H1 (cell line): ENCODE results near the gene CLDN15. TPM values are rescaled to one million over a fixed set of nuclear protein-coding genes. Genes with fewer than 3 reads are reported as not detected.
A peak's percentile ranks its signal among the peaks of the same experiment; 100 is the strongest.

Experiments used
- CTCF ChIA-PET: fragments of 300-600 bp; sonication (Branson Sonifier 250); formaldehyde crosslinking; loops from one replicate; lab custom pipeline; 2021; ENCODE audit not compliant: partially characterized antibody; lab: Charles Lee
- POLR2A ChIA-PET: fragments of 300-600 bp; sonication (Branson Sonifier 250); formaldehyde crosslinking; loops from one replicate; lab custom pipeline; 2021; ENCODE audit warnings: inconsistent platforms; ENCODE audit not compliant: partially characterized antibody; lab: Charles Lee
- DNase-seq, 2 experiments: peaks; one replicate each; pipeline versions ENCODE4 v3.0.0 to v3.0.0-alpha.2; 2010 to 2022; ENCODE audit warnings: low spot score in 2 of 2, low read depth in 1 of 2, mixed read lengths in 1 of 2
- FAIRE-seq: peaks from 2 replicates; lab custom pipeline; 2011; peaks lifted over from hg19 to GRCh38; lab: Jason Lieb, UNC
- H2AFZ ChIP-seq: 2 replicates; pipeline ENCODE4 v1.8.1; 2012; ENCODE audit warnings: low read length, inconsistent platforms
- H2AK5ac ChIP-seq: 2 replicates; pipeline ENCODE4 v1.6.1; 2013; ENCODE audit warnings: low read depth, low read length
- H2BK120ac ChIP-seq: replicated peaks from 2 replicates; pipeline ENCODE3; 2013; ENCODE audit warnings: low read depth, low read length, inconsistent platforms
- H2BK12ac ChIP-seq: 2 replicates; pipeline ENCODE4 v1.6.1; 2013; ENCODE audit warnings: low read depth, low read length
- H2BK15ac ChIP-seq: 2 replicates; pipeline ENCODE4 v1.6.1; 2013; ENCODE audit warnings: low read length
- H2BK20ac ChIP-seq: 2 replicates; pipeline ENCODE4 v1.6.1; 2013; ENCODE audit warnings: low read length
- H2BK5ac ChIP-seq: 2 replicates; pipeline ENCODE4 v1.6.1; 2013; ENCODE audit warnings: low read depth, low read length
- H3K14ac ChIP-seq: 2 replicates; pipeline ENCODE4 v1.6.1; 2013; ENCODE audit warnings: inconsistent platforms; ENCODE audit not compliant: insufficient read length
- H3K18ac ChIP-seq: 2 replicates; pipeline ENCODE4 v1.6.1; 2013; ENCODE audit warnings: low read length; ENCODE audit errors: extremely low read depth
- H3K23ac ChIP-seq: 2 replicates; pipeline ENCODE4 v1.6.1; 2013; ENCODE audit warnings: inconsistent platforms; ENCODE audit not compliant: insufficient read length
- H3K23me2 ChIP-seq: 2 replicates; pipeline ENCODE4 v1.6.1; 2013; ENCODE audit warnings: low read depth, low read length
- H3K27ac ChIP-seq: 2 replicates; pipeline ENCODE4 v1.6.1; 2011; ENCODE audit warnings: low read depth, low read length, inconsistent platforms
- H3K27me3 ChIP-seq, 4 experiments: replicated peaks in 1 of 4; 1 replicate in 1 of 4; 2 replicates in 3 of 4; pipeline versions ENCODE4 v1.6.1 to v1.8.1; 2011 to 2013; ENCODE audit warnings: low read length in 3 of 4, mild to moderate bottlenecking in 3 of 4, inconsistent platforms in 2 of 4, mixed read lengths in 2 of 4, moderate library complexity in 1 of 4; ENCODE audit not compliant: control insufficient read depth in 3 of 4, insufficient read depth in 3 of 4; ENCODE audit errors: extremely low read depth in 1 of 4
- H3K36me3 ChIP-seq, 4 experiments: 2 replicates each; pipeline versions ENCODE4 v1.6.1 to v1.8.1; 2011 to 2013; ENCODE audit warnings: mild to moderate bottlenecking in 4 of 4, low read length in 3 of 4, moderate library complexity in 2 of 4, control low read depth in 1 of 4, inconsistent platforms in 1 of 4; ENCODE audit not compliant: insufficient read depth in 4 of 4, control insufficient read depth in 2 of 4
- H3K4ac ChIP-seq: replicated peaks from 2 replicates; pipeline ENCODE3; 2013; ENCODE audit warnings: low read length, low read depth, mixed read lengths, inconsistent platforms; ENCODE audit not compliant: insufficient read length
- H3K4me1 ChIP-seq, 4 experiments: replicated peaks in 1 of 4; 1 replicate in 1 of 4; 2 replicates in 3 of 4; pipeline versions ENCODE4 v1.6.1 to v1.8.1; 2011 to 2013; ENCODE audit warnings: low read length in 3 of 4, inconsistent platforms in 2 of 4, mixed read lengths in 1 of 4; ENCODE audit not compliant: insufficient read depth in 4 of 4, control insufficient read depth in 3 of 4
- H3K4me2 ChIP-seq, 2 experiments: 2 replicates each; pipeline versions ENCODE4 v1.6.1 to v1.8.1; 2011 to 2013; ENCODE audit warnings: low read depth in 2 of 2, low read length in 2 of 2, control low read depth in 1 of 2, inconsistent platforms in 1 of 2, mild to moderate bottlenecking in 1 of 2; ENCODE audit not compliant: insufficient read depth in 1 of 2
- H3K4me3 ChIP-seq, 4 experiments: fragments of 200-600, 300-600 bp in 1 of 4; sonication (generic), shearing (Covaris generic), sonication (Bioruptor Twin) in 1 of 4; 2 replicates each; pipeline versions ENCODE4 v1.5.1 to v1.8.1; 2011 to 2016; ENCODE audit warnings: low read length in 4 of 4, low read depth in 3 of 4, control low read depth in 2 of 4, inconsistent platforms in 2 of 4, mild to moderate bottlenecking in 2 of 4, mixed read lengths in 1 of 4, moderate library complexity in 1 of 4; ENCODE audit not compliant: insufficient read depth in 2 of 4; ENCODE audit errors: extremely low read depth in 1 of 4
- H3K56ac ChIP-seq: replicated peaks from 2 replicates; pipeline ENCODE3; 2013; ENCODE audit warnings: low read depth, mild to moderate bottlenecking, mixed read lengths, low read length, inconsistent platforms; ENCODE audit not compliant: insufficient read length
- H3K79me1 ChIP-seq: 2 replicates; pipeline ENCODE4 v1.6.1; 2013; ENCODE audit warnings: low read depth, low read length, control low read depth
- H3K79me2 ChIP-seq, 2 experiments: 2 replicates each; pipeline versions ENCODE4 v1.6.1 to v1.8.1; 2012 to 2013; ENCODE audit warnings: low read length in 2 of 2, mild to moderate bottlenecking in 2 of 2, inconsistent platforms in 1 of 2; ENCODE audit not compliant: insufficient read depth in 2 of 2, control insufficient read depth in 1 of 2
- H3K9ac ChIP-seq, 4 experiments: replicated peaks in 1 of 4; 1 replicate in 1 of 4; 2 replicates in 3 of 4; pipeline versions ENCODE4 v1.6.1 to v1.8.1; 2011 to 2013; ENCODE audit warnings: low read depth in 3 of 4, low read length in 3 of 4, control low read depth in 2 of 4, mild to moderate bottlenecking in 2 of 4, moderate library complexity in 2 of 4, inconsistent platforms in 1 of 4; ENCODE audit errors: extremely low read depth in 1 of 4
- H3K9me3 ChIP-seq, 2 experiments: 2 replicates each; pipeline versions ENCODE4 v1.6.1 to v1.8.1; 2012 to 2013; ENCODE audit warnings: mild to moderate bottlenecking in 2 of 2, moderate library complexity in 2 of 2, control low read depth in 1 of 2, inconsistent platforms in 1 of 2, low read depth in 1 of 2, low read length in 1 of 2, mixed read lengths in 1 of 2; ENCODE audit not compliant: insufficient read depth in 2 of 2
- H4K20me1 ChIP-seq, 2 experiments: replicated peaks in 1 of 2; 2 replicates each; pipeline versions ENCODE3 to v1.8.1; 2011 to 2013; ENCODE audit warnings: inconsistent platforms in 2 of 2, low read length in 2 of 2, mild to moderate bottlenecking in 1 of 2; ENCODE audit not compliant: insufficient read depth in 2 of 2, control insufficient read depth in 1 of 2
- H4K5ac ChIP-seq: 2 replicates; pipeline ENCODE4 v1.6.1; 2013; ENCODE audit warnings: low read length, low read depth, mixed read lengths, inconsistent platforms; ENCODE audit not compliant: insufficient read length
- H4K8ac ChIP-seq: 2 replicates; pipeline ENCODE4 v1.8.0; 2013; ENCODE audit warnings: mild to moderate bottlenecking, moderate library complexity, low read length, inconsistent platforms; ENCODE audit not compliant: insufficient read depth; ENCODE audit errors: extremely low read depth
- H4K91ac ChIP-seq: replicated peaks from 2 replicates; pipeline ENCODE3; 2013; ENCODE audit warnings: low read length, mixed read lengths, inconsistent platforms; ENCODE audit not compliant: insufficient read length
- KDM1A ChIP-seq: fragments of 200-600, 300-600 bp; sonication (generic); IDR thresholded peaks from 2 replicates; pipeline ENCODE4 v1.7.1; 2016; ENCODE audit warnings: mild to moderate bottlenecking, low read length, borderline replicate concordance
- KDM4A ChIP-seq: IDR thresholded peaks from one replicate; pipeline ENCODE4 v1.7.1; 2012; ENCODE audit warnings: low read depth, mild to moderate bottlenecking, moderate library complexity, low read length, inconsistent platforms; ENCODE audit not compliant: severe bottlenecking
- PHF8 ChIP-seq: fragments of 200-600 bp; sonication (generic); conservative IDR thresholded peaks from 2 replicates; pipeline ENCODE4 v1.7.1; 2012; ENCODE audit warnings: low read depth, mild to moderate bottlenecking, inconsistent platforms, low read length, moderate library complexity
- POLR2A ChIP-seq, 2 experiments: IDR thresholded peaks; 1 replicate in 1 of 2; 2 replicates in 1 of 2; pipeline ENCODE4 v1.6.1; 2011; ENCODE audit warnings: low read depth in 2 of 2, low read length in 2 of 2, mild to moderate bottlenecking in 2 of 2; ENCODE audit errors: control extremely low read depth in 1 of 2
- SAP30 ChIP-seq: fragments of 300-600 bp; sonication (generic); IDR thresholded peaks from 2 replicates; pipeline ENCODE4 v1.7.1; 2012; ENCODE audit warnings: low read length, moderate library complexity, mild to moderate bottlenecking, inconsistent platforms; ENCODE audit not compliant: insufficient read depth, insufficient replicate concordance
- YY1 ChIP-seq: IDR thresholded peaks from 2 replicates; pipeline ENCODE4 v1.6.1; 2011; ENCODE audit warnings: low read depth, mild to moderate bottlenecking, low read length
- WGBS, 2 experiments: shearing (Covaris generic) in 1 of 2; methylation state at CpG; one replicate each; pipeline versions ENCODE4 v1.1.6 to v1.1.7; 2013 to 2015; ENCODE audit warnings: low lambda C conversion rate in 2 of 2, mixed read lengths in 2 of 2, inconsistent platforms in 1 of 2, low coverage in 1 of 2, missing lambda C conversion rate in 1 of 2; ENCODE audit not compliant: insufficient replicate concordance in 2 of 2, insufficient coverage in 1 of 2, insufficient read length in 1 of 2; ENCODE audit errors: extremely low coverage in 1 of 2, missing lambda C conversion rate in 1 of 2; 5-methylcytosine and 5-hydroxymethylcytosine counted together
- polyA plus RNA-seq, 7 experiments: library from polyadenylated mRNA; depleted of rRNA in 3 of 7; stranded (reverse) in 5 of 7; unstranded in 2 of 7; fragments of >200 nt in 5 of 7; fragments of 200-250 nt in 2 of 7; gene quantifications; 1 replicate in 5 of 7; 2 replicates in 1 of 7; 4 replicates in 1 of 7; pipeline versions ENCODE4 v1.2.1 to v1.2.3, GENCODE V29; 2011 to 2013; ENCODE audit warnings: missing spikeins in 2 of 7, mixed read lengths in 2 of 7
- total RNA-seq: library from RNA; stranded (reverse); fragmentation: NEBNext Ultra II Directional; extraction: Animal tissue kit (Norgen Biotek cat#: 25700); gene quantifications from 2 replicates; pipeline ENCODE4 v1.2.1, GENCODE V29; 2021

The CLDN15 gene
- total and polyA plus RNA-seq, 2 of the 8 experiments (the other 6 are each of a cell fraction or from before 2014, with no cell fraction given), result 5.5 to 7.6 TPM

GRCh38 chr7:101218236-101219125 is 19.1 kb downstream of the CLDN15 start:
- Histone ChIP-seq H2AK5ac (no peak overlapping the region), H2BK5ac (peak overlapping the region; percentile 54), H3K4me1 (peaks cover 0 to 13% (median 7%) of the 10 kb centered on the region in 4 experiments; a peak in 5 of 7 replicates), H3K4me3 (peak overlapping the region; percentile 74 to 83 (median 78)), H3K9ac (peak overlapping the region in 3 of 4 experiments; percentile 48 to 82 (median 54); a peak in 6 of 7 replicates), H2AFZ (no peak overlapping the region), H3K18ac (no peak overlapping the region), H3K23ac (no peak overlapping the region), H2BK20ac (no peak overlapping the region), H4K91ac (no peak overlapping the region), H3K14ac (peak overlapping the region; percentile 35), H3K27me3 (no peaks in the 10 kb centered on the region), H4K20me1 (peaks cover 0 to 7% of the 10 kb centered on the region in 2 experiments), H3K4ac (no peak overlapping the region), H2BK12ac (no peak overlapping the region), H3K79me2 (peaks cover 0 to 6% of the 10 kb centered on the region in 2 experiments; a peak in 1 of 4 replicates), H3K23me2 (peaks cover 17% of the 10 kb centered on the region), H4K5ac (no peak overlapping the region), H3K9me3 (no peaks in the 10 kb centered on the region), H3K79me1 (peaks cover 2% of the 10 kb centered on the region; the same call in 1 of the 2 replicates), H3K56ac (no peak overlapping the region), H3K4me2 (peak overlapping the region; percentile 86 to 89), H2BK120ac (no peak overlapping the region), H3K27ac (peak overlapping the region; percentile 6; the same call in 1 of the 2 replicates), H3K36me3 (peaks cover 0 to 4% (median 2%) of the 10 kb centered on the region in 4 experiments; a peak in 4 of 8 replicates), H4K8ac (peak overlapping the region; percentile 7; the same call in 1 of the 2 replicates), H2BK15ac (no peak overlapping the region)
- TF ChIP-seq PHF8 (0 out of 2 replicates have a peak, but pooled peaks have one; percentile 21), KDM1A (no peak), YY1 (no peak), KDM4A (peak; percentile 46), SAP30 (no peak), POLR2A (IDR thresholded peaks at IDR 0.05; ENCODE audit: control extremely low read depth in 1 of 2, low read depth in 2 of 2, low read length in 2 of 2) (0 out of 3 replicates have a peak, but pooled peaks of 1 of the 2 experiments have one; percentile 1)
- 17% methylated on average over 26 of the region's 26 CpGs; no CpG with 5 or more reads in 1 of the 2 experiments for WGBS, 2 experiments
- ChIA-PET POLR2A (interaction anchor here (0.6 to 3.8 kb wide), 25 partner anchors 8 to 407 kb away, joined by 3 to 28 read pairs (median 3); partner anchors contain the start of genes CLDN15, FIS1 and VGF), CTCF (interaction anchor here (0.9 to 9.0 kb wide), 10 partner anchors 10 to 75 kb away, joined by 3 to 79 read pairs (median 9); partner anchors contain the start of gene FIS1)
- DNase-seq (no peak), FAIRE-seq (no peak)
